LNCAP (cell line): ENCODE results near the gene PTPRK.

Source experiments
- CTCF ChIP-seq: fragments of 450-650 bp; IDR thresholded peaks from 2 replicates; pipeline ENCODE4 v1.5.1; 2017; ENCODE audit warnings: mild to moderate bottlenecking

Gene PTPRK

GRCh38 chr6:127971386-127971785 lies 549.0 kb downstream of the PTPRK start:
- TF ChIP-seq CTCF: no peak

GRCh38 chr6:127969701-127970100 lies 550.7 kb downstream of the PTPRK start:
- no peak for TF ChIP-seq CTCF

- TF ChIP-seq CTCF: no peak
Measured at GRCh38 chr6:127968394-127968793, 552.0 kb downstream of the PTPRK start.

GRCh38 chr6:127967708-127968107 lies 552.7 kb downstream of the PTPRK start:
- no peak for TF ChIP-seq CTCF

- no peak for TF ChIP-seq CTCF
Measured at GRCh38 chr6:127966616-127967015, 553.8 kb downstream of the PTPRK start.

GRCh38 chr6:127963495-127963894 lies 556.9 kb downstream of the PTPRK start:
- no peak for TF ChIP-seq CTCF

GRCh38 chr6:127959869-127960268 lies 560.5 kb downstream of the PTPRK start:
- TF ChIP-seq CTCF: no peak

- no peak for TF ChIP-seq CTCF
Measured at GRCh38 chr6:127956956-127957355, 563.4 kb downstream of the PTPRK start.
